ENCODE data around the gene INPP5A.

DNA sequence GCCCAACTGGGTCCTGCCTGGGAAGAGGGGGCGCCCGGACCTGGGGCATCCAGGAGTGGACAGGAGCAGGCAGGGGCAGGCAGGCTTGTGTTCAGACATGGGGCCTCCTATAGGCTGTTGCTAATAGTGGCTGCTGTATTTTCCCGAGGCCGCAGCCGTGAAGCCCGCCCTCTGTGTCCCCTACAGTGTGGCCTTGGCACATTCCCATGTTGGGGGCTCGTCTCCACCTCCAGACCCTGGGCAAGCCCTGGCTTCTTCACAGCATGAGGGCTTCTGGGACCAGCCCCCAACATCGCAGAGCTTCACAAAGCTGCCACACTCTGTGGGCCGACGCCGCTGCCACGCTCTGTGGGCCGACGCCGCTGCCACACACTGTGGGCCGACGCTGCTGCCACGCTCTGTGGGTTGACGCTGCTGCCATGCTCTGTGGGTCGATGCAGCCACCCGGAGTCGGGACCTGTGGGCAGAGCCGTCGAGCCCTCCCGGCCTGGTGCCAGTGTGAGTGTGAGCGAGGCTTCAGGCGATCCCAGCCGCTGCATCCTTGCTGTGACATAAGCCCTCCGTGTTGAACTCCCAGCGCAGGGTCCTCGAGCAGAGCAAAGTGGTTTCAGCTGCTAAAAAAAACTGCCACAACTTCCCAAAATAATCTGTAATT lies 109.0 kb downstream of the INPP5A start:
- TF ChIP-seq, protein P1, sequence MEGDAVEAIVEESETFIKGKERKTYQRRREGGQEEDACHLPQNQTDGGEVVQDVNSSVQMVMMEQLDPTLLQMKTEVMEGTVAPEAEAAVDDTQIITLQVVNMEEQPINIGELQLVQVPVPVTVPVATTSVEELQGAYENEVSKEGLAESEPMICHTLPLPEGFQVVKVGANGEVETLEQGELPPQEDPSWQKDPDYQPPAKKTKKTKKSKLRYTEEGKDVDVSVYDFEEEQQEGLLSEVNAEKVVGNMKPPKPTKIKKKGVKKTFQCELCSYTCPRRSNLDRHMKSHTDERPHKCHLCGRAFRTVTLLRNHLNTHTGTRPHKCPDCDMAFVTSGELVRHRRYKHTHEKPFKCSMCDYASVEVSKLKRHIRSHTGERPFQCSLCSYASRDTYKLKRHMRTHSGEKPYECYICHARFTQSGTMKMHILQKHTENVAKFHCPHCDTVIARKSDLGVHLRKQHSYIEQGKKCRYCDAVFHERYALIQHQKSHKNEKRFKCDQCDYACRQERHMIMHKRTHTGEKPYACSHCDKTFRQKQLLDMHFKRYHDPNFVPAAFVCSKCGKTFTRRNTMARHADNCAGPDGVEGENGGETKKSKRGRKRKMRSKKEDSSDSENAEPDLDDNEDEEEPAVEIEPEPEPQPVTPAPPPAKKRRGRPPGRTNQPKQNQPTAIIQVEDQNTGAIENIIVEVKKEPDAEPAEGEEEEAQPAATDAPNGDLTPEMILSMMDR (IDR thresholded peaks at IDR 0.05): no peak
- TF ChIP-seq POLR2A (IDR thresholded peaks at IDR 0.05): no peak
